ENCODE measurements around the gene CCDC102B.

Gene CCDC102B

GRCh38 chr18:69008538-69008937, 210.7 kb downstream of the CCDC102B start:
- H3K4me3 ChIP-seq (ENCODE audit: low read depth, low read length) = no peak overlapping the region
- DNase-seq (ENCODE audit: low read depth, low spot score) = no peak
- no peak for TF ChIP-seq CTCF (IDR thresholded peaks at IDR 0.05; ENCODE audit: low read depth, low read length)
- in situ Hi-C loops (cut with HindIII; ENCODE audit: low sequenced_read_pairs) = no loop called here

- DNase-seq (ENCODE audit: low read depth, low spot score) = no peak
- no peak for TF ChIP-seq CTCF (IDR thresholded peaks at IDR 0.05; ENCODE audit: low read depth, low read length)
- in situ Hi-C loops (cut with HindIII; ENCODE audit: low sequenced_read_pairs) = no loop called here
- no peak overlapping the region for H3K4me3 ChIP-seq (ENCODE audit: low read depth, low read length)
These were observed 223.4 kb downstream of the CCDC102B start for GRCh38 chr18:69021211-69021805.

GRCh38 chr18:69022426-69022825, 224.5 kb downstream of the CCDC102B start:
- peak; percentile 3 for DNase-seq (ENCODE audit: low read depth, low spot score)
- in situ Hi-C loops (cut with HindIII; ENCODE audit: low sequenced_read_pairs) = no loop called here
- no peak for TF ChIP-seq CTCF (IDR thresholded peaks at IDR 0.05; ENCODE audit: low read depth, low read length)
- H3K4me3 ChIP-seq (ENCODE audit: low read depth, low read length) = no peak overlapping the region

- TF ChIP-seq CTCF (IDR thresholded peaks at IDR 0.05; ENCODE audit: low read depth, low read length) = no peak
- in situ Hi-C loops (cut with HindIII; ENCODE audit: low sequenced_read_pairs) = no loop called here
- no peak for DNase-seq (ENCODE audit: low read depth, low spot score)
- H3K4me3 ChIP-seq (ENCODE audit: low read depth, low read length) = no peak overlapping the region
These were observed 233.7 kb downstream of the CCDC102B start for GRCh38 chr18:69031571-69031970.

GRCh38 chr18:69032009-69032408, 234.1 kb downstream of the CCDC102B start:
- TF ChIP-seq CTCF (IDR thresholded peaks at IDR 0.05; ENCODE audit: low read depth, low read length) = no peak
- in situ Hi-C loops (cut with HindIII; ENCODE audit: low sequenced_read_pairs) = no loop called here
- DNase-seq (ENCODE audit: low read depth, low spot score) = no peak
- H3K4me3 ChIP-seq (ENCODE audit: low read depth, low read length) = no peak overlapping the region

- in situ Hi-C loops (cut with HindIII; ENCODE audit: low sequenced_read_pairs) = no loop called here
- no peak for TF ChIP-seq CTCF (IDR thresholded peaks at IDR 0.05; ENCODE audit: low read depth, low read length)
- DNase-seq (ENCODE audit: low read depth, low spot score) = no peak
- H3K4me3 ChIP-seq (ENCODE audit: low read depth, low read length) = no peak overlapping the region
These were observed 237.9 kb downstream of the CCDC102B start for GRCh38 chr18:69035756-69036155.

GRCh38 chr18:69044215-69044614, 246.3 kb downstream of the CCDC102B start:
- H3K4me3 ChIP-seq (ENCODE audit: low read depth, low read length) = no peak overlapping the region
- DNase-seq (ENCODE audit: low read depth, low spot score) = no peak
- TF ChIP-seq CTCF (IDR thresholded peaks at IDR 0.05; ENCODE audit: low read depth, low read length) = no peak
- in situ Hi-C loops (cut with HindIII; ENCODE audit: low sequenced_read_pairs) = no loop called here

Measured in astrocyte of the spinal cord (primary cell).